ENCODE results near the gene IL6R.

The IL6R gene

GRCh38 chr1:154492115-154492514, 87.0 kb downstream of the IL6R start:
- Histone ChIP-seq H3K9ac (peak overlapping the region in 4 of 11 experiments; percentile 3 to 47 (median 14); a peak in 2 of 22 replicates), H4K20me1 (no peaks in the 10 kb centered on the region), H3K9me3 (replicated peaks in 1 of 11) (no peaks in the 10 kb centered on the region), H3K36me3 (no peaks in the 10 kb centered on the region), H3K27ac (peak overlapping the region in 7 of 11 experiments; percentile 20 to 60 (median 54); a peak in 13 of 22 replicates), H3K4me3 (no peak overlapping the region), H3K4me1 (peaks cover 56 to 88% (median 78%) of the 10 kb centered on the region in 10 experiments), H3K27me3 (no peaks in the 10 kb centered on the region), H3K4me2 (peak overlapping the region; percentile 70 to 93 (median 87))
- no peak for TF ChIP-seq Cebpa-rat (IDR thresholded peaks at IDR 0.05)

- H4K20me1 ChIP-seq, result no peaks in the 10 kb centered on the region
- peak overlapping the region in 4 of 10 experiments; percentile 9 to 30 (median 17); a peak in 5 of 20 replicates for H3K4me3 ChIP-seq
- no peak for TF ChIP-seq Cebpa-rat (IDR thresholded peaks at IDR 0.05)
- H3K9ac ChIP-seq, result peak overlapping the region in 8 of 11 experiments; percentile 1 to 47 (median 14); a peak in 7 of 22 replicates
- peak overlapping the region; percentile 70 to 93 (median 87) for H3K4me2 ChIP-seq
- H3K9me3 ChIP-seq (replicated peaks in 1 of 11), result no peaks in the 10 kb centered on the region
- peak overlapping the region in 6 of 11 experiments; percentile 8 to 60 (median 54); a peak in 13 of 22 replicates for H3K27ac ChIP-seq
- H3K36me3 ChIP-seq, result no peaks in the 10 kb centered on the region
- no peaks in the 10 kb centered on the region for H3K27me3 ChIP-seq
- peaks cover 64 to 93% (median 84%) of the 10 kb centered on the region in 10 experiments for H3K4me1 ChIP-seq
Measured at GRCh38 chr1:154493276-154493675, 88.1 kb downstream of the IL6R start.

- Histone ChIP-seq H3K27me3 (peaks cover 3 to 10% (median 7%) of the 10 kb centered on the region in 11 experiments; a peak in 20 of 22 replicates), H3K36me3 (no peaks in the 10 kb centered on the region), H4K20me1 (no peaks in the 10 kb centered on the region), H3K4me3 (no peak overlapping the region), H3K9me3 (replicated peaks in 1 of 11) (no peaks in the 10 kb centered on the region), H3K4me1 (peaks cover 86 to 100% (median 92%) of the 10 kb centered on the region in 10 experiments), H3K9ac (peak overlapping the region in 2 of 11 experiments; percentile 10 to 36; a peak in 2 of 22 replicates), H3K27ac (peak overlapping the region in 9 of 11 experiments; percentile 27 to 85 (median 72); a peak in 17 of 22 replicates), H3K4me2 (peak overlapping the region; percentile 55 to 93 (median 80))
- TF ChIP-seq Cebpa-rat (IDR thresholded peaks at IDR 0.05), result no peak
Measured at GRCh38 chr1:154495496-154496273, 90.5 kb downstream of the IL6R start.

- peak overlapping the region; percentile 68 to 93 (median 80) for H3K4me2 ChIP-seq
- peaks cover 85 to 100% (median 98%) of the 10 kb centered on the region in 10 experiments for H3K4me1 ChIP-seq
- H3K9me3 ChIP-seq (replicated peaks in 1 of 11), result peaks cover 0 to 4% (median 1%) of the 10 kb centered on the region in 11 experiments; a peak in 13 of 22 replicates
- H3K36me3 ChIP-seq, result no peaks in the 10 kb centered on the region
- H4K20me1 ChIP-seq, result no peaks in the 10 kb centered on the region
- no peak for TF ChIP-seq Cebpa-rat (IDR thresholded peaks at IDR 0.05)
- H3K27me3 ChIP-seq, result peaks cover 10 to 17% (median 14%) of the 10 kb centered on the region in 11 experiments
- peak overlapping the region; percentile 48 to 85 (median 72); a peak in 20 of 22 replicates for H3K27ac ChIP-seq
- no peak overlapping the region; a peak in 2 of 20 replicates for H3K4me3 ChIP-seq
- peak overlapping the region in 10 of 11 experiments; percentile 45 to 73 (median 56); a peak in 15 of 22 replicates for H3K9ac ChIP-seq
Measured at GRCh38 chr1:154496383-154496782, 91.2 kb downstream of the IL6R start.

DNA sequence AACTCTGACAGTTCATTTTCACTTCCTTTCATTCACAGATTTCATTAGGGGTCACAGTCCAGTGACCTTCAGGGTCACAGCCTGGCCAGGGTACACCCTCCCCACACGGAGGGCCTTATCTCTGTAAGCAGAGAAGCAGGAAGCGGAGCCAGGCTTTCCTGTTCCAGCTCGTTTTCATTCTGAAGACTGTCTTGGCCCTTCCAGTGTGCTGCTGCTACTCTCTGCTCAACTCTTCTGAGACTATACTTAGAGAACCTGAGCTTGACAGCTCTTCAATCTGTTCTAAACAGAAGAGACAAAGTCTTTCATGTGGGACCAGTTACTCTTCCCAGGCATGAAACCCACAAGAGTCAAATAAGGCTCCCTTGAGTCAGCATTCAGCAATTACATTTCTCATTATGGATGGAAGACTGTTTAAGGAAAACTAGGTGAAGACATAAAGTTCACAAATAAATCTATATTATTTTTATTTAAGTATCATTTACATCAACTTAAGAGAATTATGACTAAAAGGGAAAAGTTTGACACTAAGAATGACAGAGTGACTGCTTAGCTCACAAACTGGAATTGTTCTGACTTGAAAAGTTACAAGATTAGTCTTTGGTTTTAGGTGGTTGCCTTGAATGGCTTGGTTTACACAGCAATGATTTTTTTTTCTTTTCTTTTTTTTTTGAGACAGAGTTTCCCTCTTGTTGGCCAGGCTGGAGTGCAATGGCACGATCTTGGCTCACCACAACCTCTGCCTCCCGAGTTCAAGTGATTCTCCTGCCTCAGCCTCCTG, 92.1 kb downstream of the IL6R start:
- peaks cover 19 to 25% (median 22%) of the 10 kb centered on the region in 11 experiments for H3K27me3 ChIP-seq
- peak overlapping the region; percentile 48 to 85 (median 72); a peak in 20 of 22 replicates for H3K27ac ChIP-seq
- no peaks in the 10 kb centered on the region for H3K36me3 ChIP-seq
- peaks cover under 1 to 12% (median 10%) of the 10 kb centered on the region in 11 experiments; a peak in 19 of 22 replicates for H3K9me3 ChIP-seq (replicated peaks in 1 of 11)
- no peaks in the 10 kb centered on the region for H4K20me1 ChIP-seq
- no peak for TF ChIP-seq Cebpa-rat (IDR thresholded peaks at IDR 0.05)
- H3K9ac ChIP-seq, result peak overlapping the region; percentile 25 to 73 (median 57); a peak in 17 of 22 replicates
- H3K4me3 ChIP-seq, result peak overlapping the region in 1 of 10 experiments; percentile 11; a peak in 2 of 20 replicates
- H3K4me2 ChIP-seq, result peak overlapping the region; percentile 68 to 93 (median 80)
- peaks cover 85 to 100% (median 100%) of the 10 kb centered on the region in 10 experiments for H3K4me1 ChIP-seq

- no peak overlapping the region for H3K4me3 ChIP-seq
- H3K9me3 ChIP-seq (replicated peaks in 1 of 11), result peaks cover 10 to 23% (median 19%) of the 10 kb centered on the region in 11 experiments; a peak in 20 of 22 replicates
- H3K9ac ChIP-seq, result no peak overlapping the region
- H3K27me3 ChIP-seq, result peaks cover 35 to 44% (median 42%) of the 10 kb centered on the region in 11 experiments
- no peak overlapping the region for H3K27ac ChIP-seq
- H4K20me1 ChIP-seq, result no peaks in the 10 kb centered on the region
- H3K4me2 ChIP-seq, result peak overlapping the region; percentile 7 to 93 (median 74); a peak in 20 of 22 replicates
- peaks cover 68 to 84% (median 81%) of the 10 kb centered on the region in 10 experiments for H3K4me1 ChIP-seq
- H3K36me3 ChIP-seq, result no peaks in the 10 kb centered on the region
- no peak for TF ChIP-seq Cebpa-rat (IDR thresholded peaks at IDR 0.05)
Measured at GRCh38 chr1:154499446-154499845, 94.3 kb downstream of the IL6R start.

GRCh38 chr1:154500533-154500932, 95.4 kb downstream of the IL6R start:
- Histone ChIP-seq H3K27ac (no peak overlapping the region), H3K9ac (no peak overlapping the region), H4K20me1 (no peaks in the 10 kb centered on the region), H3K4me1 (peaks cover 57 to 73% (median 71%) of the 10 kb centered on the region in 10 experiments), H3K9me3 (replicated peaks in 1 of 11) (peaks cover 10 to 23% (median 19%) of the 10 kb centered on the region in 11 experiments; a peak in 20 of 22 replicates), H3K4me3 (no peak overlapping the region), H3K4me2 (peak overlapping the region in 9 of 11 experiments; percentile 57 to 93 (median 76); a peak in 18 of 22 replicates), H3K27me3 (peaks cover 35 to 47% (median 42%) of the 10 kb centered on the region in 11 experiments), H3K36me3 (no peaks in the 10 kb centered on the region)
- no peak for TF ChIP-seq Cebpa-rat (IDR thresholded peaks at IDR 0.05)

- Histone ChIP-seq H3K9ac (0 out of 22 replicates have a peak overlapping the region, but pooled peaks of 1 of the 11 experiments have one; percentile 18), H3K4me3 (peak overlapping the region; percentile 28 to 51 (median 41); a peak in 18 of 20 replicates), H3K9me3 (replicated peaks in 1 of 11) (peaks cover 18 to 32% (median 22%) of the 10 kb centered on the region in 11 experiments; a peak in 21 of 22 replicates), H3K4me1 (peaks cover 47 to 63% (median 61%) of the 10 kb centered on the region in 10 experiments), H3K27me3 (peaks cover 35 to 47% (median 42%) of the 10 kb centered on the region in 11 experiments), H3K27ac (no peak overlapping the region), H3K36me3 (no peaks in the 10 kb centered on the region), H4K20me1 (no peaks in the 10 kb centered on the region), H3K4me2 (peak overlapping the region; percentile 57 to 93 (median 76))
- peak in 5 of 11 experiments; percentile 19 to 84 (median 47); a peak in 5 of 22 replicates for TF ChIP-seq Cebpa-rat (IDR thresholded peaks at IDR 0.05)
Measured at GRCh38 chr1:154501423-154502065, 96.4 kb downstream of the IL6R start.

Data from BLaER1 treated with 17β-estradiol and CSF1 and Interleukin-3, amounts not matched to agents 10 nM and 100 nM (cell line).